IMR-90 (cell line): ENCODE measurements around the gene ATP13A2.

Source experiments
- BHLHE40 ChIP-seq: fragments of 150-350 bp; IDR thresholded peaks from 2 replicates; pipeline ENCODE4 v1.6.1; 2016; ENCODE audit warnings: mild to moderate bottlenecking, low read depth, low read length
- CEBPB ChIP-seq: IDR thresholded peaks from 2 replicates; pipeline ENCODE4 v1.6.1; 2012; ENCODE audit warnings: low read depth, low read length, improper control_type of control experiment
- CTCF ChIP-seq: conservative IDR thresholded peaks from 2 replicates; pipeline ENCODE4 v1.5.1; 2012; ENCODE audit warnings: mild to moderate bottlenecking, low read depth, low read length, improper control_type of control experiment
- ELK1 ChIP-seq: fragments of 150-350 bp; IDR thresholded peaks from 2 replicates; pipeline ENCODE4 v1.6.1; 2016; ENCODE audit warnings: low read depth, mild to moderate bottlenecking, low read length, moderate library complexity, borderline replicate concordance
- FOS ChIP-seq: fragments of 150-350 bp; IDR thresholded peaks from 2 replicates; pipeline ENCODE4 v1.6.1; 2016; ENCODE audit warnings: low read depth, low read length
- MAFK ChIP-seq: IDR thresholded peaks from 2 replicates; pipeline ENCODE4 v1.6.1; 2012; ENCODE audit warnings: low read depth, low read length, improper control_type of control experiment
- MAZ ChIP-seq: IDR thresholded peaks from 2 replicates; pipeline ENCODE4 v1.6.1; 2012; ENCODE audit warnings: low read depth, mild to moderate bottlenecking, low read length, improper control_type of control experiment, moderate library complexity, borderline replicate concordance
- NFE2L2 ChIP-seq: fragments of 150-350 bp; IDR thresholded peaks from 2 replicates; pipeline ENCODE4 v1.6.1; 2016; ENCODE audit warnings: low read depth, mild to moderate bottlenecking, low read length
- POLR2A ChIP-seq: IDR thresholded peaks from 2 replicates; pipeline ENCODE4 v1.6.1; 2012; ENCODE audit warnings: mild to moderate bottlenecking, low read depth, low read length
- RAD21 ChIP-seq: IDR thresholded peaks from 2 replicates; pipeline ENCODE4 v1.6.1; 2012; ENCODE audit warnings: low read length, improper control_type of control experiment
- USF2 ChIP-seq: fragments of 150-350 bp; IDR thresholded peaks from 2 replicates; pipeline ENCODE4 v1.6.1; 2017; ENCODE audit warnings: mild to moderate bottlenecking, antibody characterized with exemption, low read length, low read depth

GRCh38 chr1:16986962-16987361 is 24.8 kb downstream of the ATP13A2 start:
- peak; percentile 33 for TF ChIP-seq CTCF
- no peak for TF ChIP-seq MAZ
- no peak for TF ChIP-seq MAFK
- TF ChIP-seq RAD21 = no peak
- TF ChIP-seq POLR2A = no peak
- no peak for TF ChIP-seq BHLHE40
- TF ChIP-seq FOS = no peak
- no peak for TF ChIP-seq NFE2L2
- TF ChIP-seq USF2 = no peak
- no peak for TF ChIP-seq CEBPB
- no peak for TF ChIP-seq ELK1
